ENCODE data around the gene SRP19.
"Not testable (repeated sequence)": the region's sequence is repeated elsewhere in the genome, so short reads cannot be mapped to it uniquely, and the experiment has no call there.

The SRP19 gene

DNA sequence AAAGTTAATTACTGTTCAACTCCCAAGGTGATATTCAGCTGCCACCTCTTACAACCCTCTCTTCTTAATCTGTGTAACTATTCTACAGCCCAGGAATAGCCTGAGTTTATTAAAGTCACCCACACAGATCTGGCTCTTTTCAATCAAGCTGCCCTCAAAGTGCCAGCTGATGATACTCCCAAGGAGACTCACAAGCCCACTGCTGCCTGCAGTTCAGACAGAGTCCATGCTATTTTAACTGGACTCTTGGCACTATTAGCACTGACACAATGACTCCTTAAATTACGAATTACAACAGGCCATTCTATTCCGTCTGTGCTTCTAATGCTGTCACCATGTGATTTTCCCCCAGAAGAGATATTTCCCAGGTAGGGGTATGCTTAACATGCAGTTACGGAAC, 34.6 kb downstream of the SRP19 start (continued):
- TF ChIP-seq ARNTL (CRISPR knock-in tag; IDR thresholded peaks at IDR 0.05; ENCODE audit: borderline replicate concordance, low read depth) = no peak
- TF ChIP-seq CSDC2 (CRISPR knock-in tag; IDR thresholded peaks at IDR 0.05) = no peak
- TF ChIP-seq TCF4 (CRISPR knock-in tag; IDR thresholded peaks at IDR 0.05; ENCODE audit: borderline replicate concordance) = no peak
- TF ChIP-seq, protein P1, sequence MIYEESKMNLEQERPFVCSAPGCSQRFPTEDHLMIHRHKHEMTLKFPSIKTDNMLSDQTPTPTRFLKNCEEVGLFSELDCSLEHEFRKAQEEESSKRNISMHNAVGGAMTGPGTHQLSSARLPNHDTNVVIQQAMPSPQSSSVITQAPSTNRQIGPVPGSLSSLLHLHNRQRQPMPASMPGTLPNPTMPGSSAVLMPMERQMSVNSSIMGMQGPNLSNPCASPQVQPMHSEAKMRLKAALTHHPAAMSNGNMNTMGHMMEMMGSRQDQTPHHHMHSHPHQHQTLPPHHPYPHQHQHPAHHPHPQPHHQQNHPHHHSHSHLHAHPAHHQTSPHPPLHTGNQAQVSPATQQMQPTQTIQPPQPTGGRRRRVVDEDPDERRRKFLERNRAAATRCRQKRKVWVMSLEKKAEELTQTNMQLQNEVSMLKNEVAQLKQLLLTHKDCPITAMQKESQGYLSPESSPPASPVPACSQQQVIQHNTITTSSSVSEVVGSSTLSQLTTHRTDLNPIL (CRISPR knock-in tag; IDR thresholded peaks at IDR 0.05; ENCODE audit: low read depth) = no peak
- no peak for TF ChIP-seq SNAI2 (CRISPR knock-in tag; IDR thresholded peaks at IDR 0.05)
- no peak for TF ChIP-seq RARB (CRISPR knock-in tag; IDR thresholded peaks at IDR 0.05)
- TF ChIP-seq ZNF565 (CRISPR knock-in tag; conservative IDR thresholded peaks at IDR 0.05; ENCODE audit: low read depth) = no peak

DNA sequence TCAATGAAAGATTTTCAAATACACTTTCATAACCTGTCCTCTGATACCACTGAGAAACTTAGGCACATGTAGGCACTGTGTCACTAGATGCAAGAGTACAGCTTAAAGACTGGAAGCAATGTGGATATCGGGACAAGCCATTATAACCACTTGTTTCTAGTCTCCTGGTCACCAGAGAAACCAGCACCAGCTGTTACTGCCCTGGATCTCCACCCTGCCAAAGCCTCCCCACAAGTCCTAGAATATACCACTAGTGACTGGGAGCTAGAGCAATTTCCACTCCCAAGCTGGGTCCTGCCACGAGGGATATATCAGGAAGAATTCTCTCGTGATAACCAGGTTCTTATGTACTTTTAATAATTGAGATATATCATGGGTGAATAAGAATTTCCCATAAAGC, 41.5 kb downstream of the SRP19 start:
- TF ChIP-seq ESRRG (CRISPR knock-in tag; IDR thresholded peaks at IDR 0.05) = no peak
- TF ChIP-seq TOX (CRISPR knock-in tag; IDR thresholded peaks at IDR 0.05; ENCODE audit: borderline replicate concordance) = no peak
- TF ChIP-seq, protein P2, sequence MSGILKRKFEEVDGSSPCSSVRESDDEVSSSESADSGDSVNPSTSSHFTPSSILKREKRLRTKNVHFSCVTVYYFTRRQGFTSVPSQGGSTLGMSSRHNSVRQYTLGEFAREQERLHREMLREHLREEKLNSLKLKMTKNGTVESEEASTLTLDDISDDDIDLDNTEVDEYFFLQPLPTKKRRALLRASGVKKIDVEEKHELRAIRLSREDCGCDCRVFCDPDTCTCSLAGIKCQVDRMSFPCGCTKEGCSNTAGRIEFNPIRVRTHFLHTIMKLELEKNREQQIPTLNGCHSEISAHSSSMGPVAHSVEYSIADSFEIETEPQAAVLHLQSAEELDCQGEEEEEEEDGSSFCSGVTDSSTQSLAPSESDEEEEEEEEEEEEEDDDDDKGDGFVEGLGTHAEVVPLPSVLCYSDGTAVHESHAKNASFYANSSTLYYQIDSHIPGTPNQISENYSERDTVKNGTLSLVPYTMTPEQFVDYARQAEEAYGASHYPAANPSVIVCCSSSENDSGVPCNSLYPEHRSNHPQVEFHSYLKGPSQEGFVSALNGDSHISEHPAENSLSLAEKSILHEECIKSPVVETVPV (CRISPR knock-in tag; IDR thresholded peaks at IDR 0.05) = no peak
- no peak for TF ChIP-seq PPARA (CRISPR knock-in tag; IDR thresholded peaks at IDR 0.05; ENCODE audit: borderline replicate concordance)
- no peak for TF ChIP-seq ZFP30 (CRISPR knock-in tag; IDR thresholded peaks at IDR 0.05)
- no peak for TF ChIP-seq OSR1 (CRISPR knock-in tag; IDR thresholded peaks at IDR 0.05)
- TF ChIP-seq, protein P3, sequence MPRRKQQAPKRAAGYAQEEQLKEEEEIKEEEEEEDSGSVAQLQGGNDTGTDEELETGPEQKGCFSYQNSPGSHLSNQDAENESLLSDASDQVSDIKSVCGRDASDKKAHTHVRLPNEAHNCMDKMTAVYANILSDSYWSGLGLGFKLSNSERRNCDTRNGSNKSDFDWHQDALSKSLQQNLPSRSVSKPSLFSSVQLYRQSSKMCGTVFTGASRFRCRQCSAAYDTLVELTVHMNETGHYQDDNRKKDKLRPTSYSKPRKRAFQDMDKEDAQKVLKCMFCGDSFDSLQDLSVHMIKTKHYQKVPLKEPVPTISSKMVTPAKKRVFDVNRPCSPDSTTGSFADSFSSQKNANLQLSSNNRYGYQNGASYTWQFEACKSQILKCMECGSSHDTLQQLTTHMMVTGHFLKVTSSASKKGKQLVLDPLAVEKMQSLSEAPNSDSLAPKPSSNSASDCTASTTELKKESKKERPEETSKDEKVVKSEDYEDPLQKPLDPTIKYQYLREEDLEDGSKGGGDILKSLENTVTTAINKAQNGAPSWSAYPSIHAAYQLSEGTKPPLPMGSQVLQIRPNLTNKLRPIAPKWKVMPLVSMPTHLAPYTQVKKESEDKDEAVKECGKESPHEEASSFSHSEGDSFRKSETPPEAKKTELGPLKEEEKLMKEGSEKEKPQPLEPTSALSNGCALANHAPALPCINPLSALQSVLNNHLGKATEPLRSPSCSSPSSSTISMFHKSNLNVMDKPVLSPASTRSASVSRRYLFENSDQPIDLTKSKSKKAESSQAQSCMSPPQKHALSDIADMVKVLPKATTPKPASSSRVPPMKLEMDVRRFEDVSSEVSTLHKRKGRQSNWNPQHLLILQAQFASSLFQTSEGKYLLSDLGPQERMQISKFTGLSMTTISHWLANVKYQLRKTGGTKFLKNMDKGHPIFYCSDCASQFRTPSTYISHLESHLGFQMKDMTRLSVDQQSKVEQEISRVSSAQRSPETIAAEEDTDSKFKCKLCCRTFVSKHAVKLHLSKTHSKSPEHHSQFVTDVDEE (CRISPR knock-in tag; IDR thresholded peaks at IDR 0.05) = no peak
- TF ChIP-seq GLIS3 (CRISPR knock-in tag; IDR thresholded peaks at IDR 0.05) = no peak
- TF ChIP-seq ARNTL (CRISPR knock-in tag; IDR thresholded peaks at IDR 0.05; ENCODE audit: borderline replicate concordance, low read depth) = no peak
- no peak for TF ChIP-seq ZC3H10 (CRISPR knock-in tag; IDR thresholded peaks at IDR 0.05)
- no peak for TF ChIP-seq ZNF8 (CRISPR knock-in tag; IDR thresholded peaks at IDR 0.05)
- TF ChIP-seq, protein P1 (CRISPR knock-in tag; IDR thresholded peaks at IDR 0.05; ENCODE audit: low read depth) = no peak
- TF ChIP-seq, protein P4, sequence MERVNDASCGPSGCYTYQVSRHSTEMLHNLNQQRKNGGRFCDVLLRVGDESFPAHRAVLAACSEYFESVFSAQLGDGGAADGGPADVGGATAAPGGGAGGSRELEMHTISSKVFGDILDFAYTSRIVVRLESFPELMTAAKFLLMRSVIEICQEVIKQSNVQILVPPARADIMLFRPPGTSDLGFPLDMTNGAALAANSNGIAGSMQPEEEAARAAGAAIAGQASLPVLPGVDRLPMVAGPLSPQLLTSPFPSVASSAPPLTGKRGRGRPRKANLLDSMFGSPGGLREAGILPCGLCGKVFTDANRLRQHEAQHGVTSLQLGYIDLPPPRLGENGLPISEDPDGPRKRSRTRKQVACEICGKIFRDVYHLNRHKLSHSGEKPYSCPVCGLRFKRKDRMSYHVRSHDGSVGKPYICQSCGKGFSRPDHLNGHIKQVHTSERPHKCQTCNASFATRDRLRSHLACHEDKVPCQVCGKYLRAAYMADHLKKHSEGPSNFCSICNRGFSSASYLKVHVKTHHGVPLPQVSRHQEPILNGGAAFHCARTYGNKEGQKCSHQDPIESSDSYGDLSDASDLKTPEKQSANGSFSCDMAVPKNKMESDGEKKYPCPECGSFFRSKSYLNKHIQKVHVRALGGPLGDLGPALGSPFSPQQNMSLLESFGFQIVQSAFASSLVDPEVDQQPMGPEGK (CRISPR knock-in tag; IDR thresholded peaks at IDR 0.05; ENCODE audit: borderline replicate concordance) = no peak
- no peak for TF ChIP-seq ZFP3 (CRISPR knock-in tag; IDR thresholded peaks at IDR 0.05)
- no peak for TF ChIP-seq CSDC2 (CRISPR knock-in tag; IDR thresholded peaks at IDR 0.05)
- no peak for TF ChIP-seq SNAI2 (CRISPR knock-in tag; IDR thresholded peaks at IDR 0.05)
- no peak for TF ChIP-seq BACH2 (CRISPR knock-in tag; IDR thresholded peaks at IDR 0.05; ENCODE audit: borderline replicate concordance)
- no peak for TF ChIP-seq ZNF70 (CRISPR knock-in tag; IDR thresholded peaks at IDR 0.05)
- ATAC-seq = no peak

DNA sequence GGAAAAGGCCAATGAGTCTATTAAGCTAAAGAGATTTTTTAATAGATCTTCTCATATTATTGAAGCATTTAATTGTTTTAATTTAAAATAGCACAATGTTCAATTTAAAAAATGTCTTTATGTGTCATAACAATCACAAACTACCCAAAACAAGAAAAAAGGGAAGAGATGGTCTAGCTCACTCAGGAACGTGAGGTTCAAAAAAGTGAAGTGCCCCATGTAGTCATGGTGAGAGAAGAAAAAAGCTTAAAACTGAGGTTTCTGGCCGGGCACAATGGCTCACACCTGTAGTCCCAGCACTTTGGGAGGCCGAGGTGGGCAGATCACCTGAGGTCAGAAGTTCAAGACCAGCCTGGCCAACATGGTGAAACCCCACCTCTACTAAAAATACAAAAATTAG, 43.9 kb downstream of the SRP19 start:
- ATAC-seq = not testable (repeated sequence)

DNA sequence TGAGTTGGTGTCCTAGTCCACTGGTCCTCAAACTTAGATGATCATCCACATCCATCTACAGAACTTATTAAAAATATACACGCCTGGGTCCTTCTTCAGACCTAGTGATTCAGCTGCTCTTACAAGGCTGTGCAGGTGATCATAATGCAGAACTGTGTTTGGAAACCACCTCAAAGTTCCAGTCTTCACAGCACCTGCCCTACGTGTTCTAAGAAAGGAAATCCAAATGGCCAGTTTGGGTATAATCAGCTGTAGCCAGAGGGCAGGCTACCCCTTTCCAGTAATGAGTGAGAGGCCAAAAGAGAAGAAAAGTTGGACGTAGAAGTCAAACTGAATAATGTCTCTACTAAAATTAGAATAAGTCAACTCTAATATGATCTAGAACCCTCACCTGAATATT, 45.5 kb downstream of the SRP19 start:
- no peak for ATAC-seq
- no peak for TF ChIP-seq TCF4 (CRISPR knock-in tag; IDR thresholded peaks at IDR 0.05; ENCODE audit: borderline replicate concordance)
- TF ChIP-seq PPARA (CRISPR knock-in tag; IDR thresholded peaks at IDR 0.05; ENCODE audit: borderline replicate concordance) = no peak
- no peak for TF ChIP-seq CSDC2 (CRISPR knock-in tag; IDR thresholded peaks at IDR 0.05)
- TF ChIP-seq ARNTL (CRISPR knock-in tag; IDR thresholded peaks at IDR 0.05; ENCODE audit: borderline replicate concordance, low read depth) = no peak
- TF ChIP-seq, protein P1 (CRISPR knock-in tag; IDR thresholded peaks at IDR 0.05; ENCODE audit: low read depth) = no peak
- TF ChIP-seq, protein P3 (CRISPR knock-in tag; IDR thresholded peaks at IDR 0.05) = no peak
- no peak for TF ChIP-seq BACH2 (CRISPR knock-in tag; IDR thresholded peaks at IDR 0.05; ENCODE audit: borderline replicate concordance)
- TF ChIP-seq ZNF565 (CRISPR knock-in tag; conservative IDR thresholded peaks at IDR 0.05; ENCODE audit: low read depth) = no peak
- TF ChIP-seq ZNF70 (CRISPR knock-in tag; IDR thresholded peaks at IDR 0.05) = no peak
- no peak for TF ChIP-seq TOX (CRISPR knock-in tag; IDR thresholded peaks at IDR 0.05; ENCODE audit: borderline replicate concordance)
- no peak for TF ChIP-seq ESRRG (CRISPR knock-in tag; IDR thresholded peaks at IDR 0.05)
- no peak for TF ChIP-seq OSR1 (CRISPR knock-in tag; IDR thresholded peaks at IDR 0.05)
- TF ChIP-seq GLIS3 (CRISPR knock-in tag; IDR thresholded peaks at IDR 0.05) = no peak
- TF ChIP-seq SNAI2 (CRISPR knock-in tag; IDR thresholded peaks at IDR 0.05) = no peak

Measured in SK-N-SH treated with all-trans-retinoic acid at 6 μM for 48 hours (cell line).